ENCODE data around the gene CLDND2. TPM values are rescaled to one million over a fixed set of nuclear protein-coding genes. Genes with fewer than 3 reads are reported as not detected.

The CLDND2 gene
- total and polyA plus RNA-seq, 2 donors (not counting 1 experiment from before 2014, with no cell fraction given) = not detected

- Histone ChIP-seq H3K4me2 (ENCODE audit: extremely low read depth, insufficient read depth, low read length) (no peak overlapping the region), H3K27ac (ENCODE audit: insufficient read depth, low read length) (no peak overlapping the region), H3K4me3 (replicated peaks in 1 of 4; ENCODE audit: control extremely low read depth in 1 of 4, insufficient read depth in 1 of 4, low read depth in 3 of 4, low read length in 4 of 4) (no peak overlapping the region), H3K9me3 (ENCODE audit: control insufficient read depth, insufficient read depth, low read depth, low read length) (no peaks in the 10 kb centered on the region), H3K4me1 (ENCODE audit: control insufficient read depth, extremely low read depth, insufficient read depth, low read length) (no peaks in the 10 kb centered on the region), H4K20me1 (ENCODE audit: control insufficient read depth, extremely low read depth, insufficient read depth, low read length) (no peaks in the 10 kb centered on the region), H3K36me3 (ENCODE audit: control insufficient read depth, insufficient read depth, low read length) (no peaks in the 10 kb centered on the region), H2AFZ (ENCODE audit: low read length) (no peak overlapping the region), H3K9ac (ENCODE audit: insufficient read depth, low read length) (no peak overlapping the region), H3K79me2 (ENCODE audit: control insufficient read depth, insufficient read depth, low read length) (no peaks in the 10 kb centered on the region), H3K27me3 (ENCODE audit: control insufficient read depth, insufficient read depth, low read length) (no peaks in the 10 kb centered on the region)
- TF ChIP-seq EZH2 (IDR thresholded peaks at IDR 0.05; ENCODE audit: low read length, missing control alignments) (no peak), CTCF (conservative IDR thresholded peaks at IDR 0.05 in 1 of 2, IDR thresholded peaks at IDR 0.05 in 1 of 2; ENCODE audit: low read depth in 1 of 2, low read length in 2 of 2) (no peak)
- no peak for DNase-seq (ENCODE audit: low read depth in 2 of 2)
Measured at GRCh38 chr19:51389143-51389542, 20.3 kb upstream of the CLDND2 start.

GRCh38 chr19:51387924-51388389, 19.2 kb upstream of the CLDND2 start, which contains the start of gene LIM2:
LIM2 (minus strand) TSS chr19:51387974; CDS start chr19:51387443, 531 bp downstream.
- Histone ChIP-seq H3K27ac (ENCODE audit: insufficient read depth, low read length) (no peak within 1 kb of the TSS), H3K27me3 (ENCODE audit: control insufficient read depth, insufficient read depth, low read length) (no peaks in the 10 kb centered on the region)

GRCh38 chr19:51386882-51387520, 18.2 kb upstream of the CLDND2 start:
- Histone ChIP-seq H2AFZ (ENCODE audit: low read length) (no peak overlapping the region), H3K4me1 (ENCODE audit: control insufficient read depth, extremely low read depth, insufficient read depth, low read length) (no peaks in the 10 kb centered on the region), H3K36me3 (ENCODE audit: control insufficient read depth, insufficient read depth, low read length) (no peaks in the 10 kb centered on the region), H3K4me2 (ENCODE audit: extremely low read depth, insufficient read depth, low read length) (no peak overlapping the region), H3K79me2 (ENCODE audit: control insufficient read depth, insufficient read depth, low read length) (no peaks in the 10 kb centered on the region), H3K27ac (ENCODE audit: insufficient read depth, low read length) (no peak overlapping the region), H3K9ac (ENCODE audit: insufficient read depth, low read length) (no peak overlapping the region), H3K27me3 (ENCODE audit: control insufficient read depth, insufficient read depth, low read length) (no peaks in the 10 kb centered on the region), H3K4me3 (replicated peaks in 1 of 4; ENCODE audit: control extremely low read depth in 1 of 4, insufficient read depth in 1 of 4, low read depth in 3 of 4, low read length in 4 of 4) (no peak overlapping the region), H3K9me3 (ENCODE audit: control insufficient read depth, insufficient read depth, low read depth, low read length) (no peaks in the 10 kb centered on the region), H4K20me1 (ENCODE audit: control insufficient read depth, extremely low read depth, insufficient read depth, low read length) (no peaks in the 10 kb centered on the region)
- DNase-seq (ENCODE audit: low read depth in 2 of 2) = no peak
- TF ChIP-seq CTCF (conservative IDR thresholded peaks at IDR 0.05 in 1 of 2, IDR thresholded peaks at IDR 0.05 in 1 of 2; ENCODE audit: low read depth in 1 of 2, low read length in 2 of 2) (no peak), EZH2 (IDR thresholded peaks at IDR 0.05; ENCODE audit: low read length, missing control alignments) (no peak)

More at GRCh38 chr19:51387924-51388389, 19.2 kb upstream of the CLDND2 start, which contains the start of gene LIM2:
- Histone ChIP-seq H3K4me1 (ENCODE audit: control insufficient read depth, extremely low read depth, insufficient read depth, low read length) (no peaks in the 10 kb centered on the region), H3K9me3 (ENCODE audit: control insufficient read depth, insufficient read depth, low read depth, low read length) (no peaks in the 10 kb centered on the region), H3K9ac (ENCODE audit: insufficient read depth, low read length) (no peak within 1 kb of the TSS), H3K79me2 (ENCODE audit: control insufficient read depth, insufficient read depth, low read length) (no peaks in the 10 kb centered on the region), H3K4me2 (ENCODE audit: extremely low read depth, insufficient read depth, low read length) (no peak within 1 kb of the TSS), H4K20me1 (ENCODE audit: control insufficient read depth, extremely low read depth, insufficient read depth, low read length) (no peaks in the 10 kb centered on the region), H3K4me3 (replicated peaks in 1 of 4; ENCODE audit: control extremely low read depth in 1 of 4, insufficient read depth in 1 of 4, low read depth in 3 of 4, low read length in 4 of 4) (no peak within 1 kb of the TSS), H2AFZ (ENCODE audit: low read length) (no peak within 1 kb of the TSS), H3K36me3 (ENCODE audit: control insufficient read depth, insufficient read depth, low read length) (no peaks in the 10 kb centered on the region)
- no peak for DNase-seq (ENCODE audit: low read depth in 2 of 2)
- no peak for TF ChIP-seq EZH2 (IDR thresholded peaks at IDR 0.05; ENCODE audit: low read length, missing control alignments)
- no peak for TF ChIP-seq CTCF (conservative IDR thresholded peaks at IDR 0.05 in 1 of 2, IDR thresholded peaks at IDR 0.05 in 1 of 2; ENCODE audit: low read depth in 1 of 2, low read length in 2 of 2)

Measured in fibroblast of lung (primary cell).